Activated CD4-positive, alpha-beta T cell treated with anti-CD3 and anti-CD28 coated beads, Interleukin-2, amount 50 U/mL, for 24 hours (primary cell): Measurements from ENCODE around the gene BUB1.
A peak's percentile ranks its signal among the peaks of the same experiment; 100 is the strongest.
"Not testable (repeated sequence)": the region's sequence is repeated elsewhere in the genome, so short reads cannot be mapped to it uniquely, and the experiment has no call there.

ENCODE experiments used
- DNase-seq, 2 donors: peaks; one replicate each; pipeline ENCODE4 v3.0.0-alpha.2; 2020; ENCODE audit warnings: low read depth in 1 of 2, low spot score in 1 of 2

The BUB1 gene

DNA sequence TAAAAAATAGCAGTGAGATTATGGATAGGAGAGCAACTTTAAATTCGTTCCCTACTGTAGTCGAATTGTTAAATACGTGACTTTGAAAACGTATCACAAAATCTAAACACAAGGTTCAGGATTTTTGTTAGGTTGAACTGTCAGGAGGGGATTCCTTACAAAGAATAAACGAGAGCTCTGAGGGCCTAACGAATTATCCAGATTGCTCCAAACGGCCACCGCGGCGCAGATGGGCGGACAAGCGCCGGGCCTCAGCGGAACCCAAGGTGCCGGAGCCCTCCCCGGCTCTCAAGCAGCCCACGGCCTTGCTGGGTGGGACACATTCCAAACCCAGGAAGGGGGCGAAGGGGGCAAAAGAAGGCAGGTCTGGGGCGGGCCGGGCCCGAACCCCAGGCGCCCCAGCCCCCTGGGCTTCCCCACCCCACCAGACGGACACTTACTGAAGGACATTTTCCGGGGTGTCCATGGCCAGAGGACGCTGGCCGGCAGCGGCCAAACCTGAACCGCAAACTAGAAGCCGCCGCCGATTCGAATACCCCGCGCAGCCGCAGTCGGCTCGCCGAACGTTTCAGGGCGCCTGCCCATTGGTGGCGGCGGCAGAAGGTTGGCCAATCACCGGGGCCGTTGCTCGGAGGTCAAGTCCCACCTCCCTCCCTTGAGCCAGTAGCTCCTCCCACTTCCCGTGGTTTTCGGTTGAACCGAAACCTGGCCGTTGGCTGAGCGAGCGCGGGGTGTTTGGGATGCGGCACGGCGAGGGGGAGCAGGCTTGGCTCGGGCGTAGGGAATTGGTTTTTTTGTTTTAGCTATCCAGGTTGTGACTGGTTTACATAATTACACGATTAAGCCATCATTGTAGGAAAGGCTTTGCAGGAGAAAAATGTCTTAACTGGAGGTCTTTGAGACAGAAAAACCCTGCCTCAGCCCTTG lies at the start of gene BUB1:
TSS of gene BUB1 (minus strand) at position 534 of the 927 bp plus-strand sequence. CDS start at position 466, 68 bp downstream.
- DNase-seq: peak; percentile 88 to 94

GRCh38 chr2:110726285-110726684 lies 48.4 kb upstream of the BUB1 start:
- DNase-seq: no peak

DNA sequence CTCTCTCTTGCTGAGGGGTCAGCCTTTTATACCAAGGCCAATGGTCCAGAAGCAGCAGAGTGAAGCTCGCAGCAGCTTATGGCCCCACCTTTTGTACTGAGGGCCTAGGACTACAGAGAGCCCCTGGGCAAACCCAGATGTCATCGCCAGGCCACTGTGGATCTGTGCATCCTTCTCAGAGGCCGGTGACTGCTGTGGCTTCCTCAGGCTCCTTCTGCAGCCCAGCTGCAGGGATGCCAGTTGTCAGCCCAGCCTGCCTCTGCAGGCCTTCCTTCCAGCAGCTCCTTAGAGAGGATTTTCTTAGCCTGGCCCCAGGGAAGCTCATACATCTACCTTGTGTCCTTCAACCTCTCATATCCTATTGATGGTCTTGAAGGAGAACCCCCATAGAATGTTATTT lies 48.0 kb upstream of the BUB1 start:
- DNase-seq: no peak

- no peak for DNase-seq
Measured at GRCh38 chr2:110725370-110725769, 47.5 kb upstream of the BUB1 start.

DNA sequence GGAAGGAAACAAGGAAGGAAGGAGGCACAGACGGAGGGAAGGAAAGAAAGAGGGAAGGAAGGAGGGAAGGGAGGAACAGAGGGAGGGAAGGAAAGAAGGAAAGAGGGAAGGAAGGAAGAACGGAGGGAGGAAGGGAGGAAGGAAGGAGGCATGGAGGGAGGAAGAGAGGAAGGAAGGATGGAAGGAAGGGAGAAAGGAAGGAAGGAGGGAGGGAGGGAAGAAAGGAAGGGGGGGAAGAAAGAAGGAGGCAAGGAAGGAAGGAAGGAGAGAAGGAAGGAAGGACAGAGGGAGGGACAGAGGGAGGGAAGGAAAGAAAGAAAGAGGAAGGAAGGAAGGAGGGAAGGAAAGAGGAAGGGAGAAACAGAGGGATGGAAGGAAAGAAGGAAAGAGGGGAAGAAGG lies 47.0 kb upstream of the BUB1 start:
- no peak for DNase-seq

GRCh38 chr2:110720547-110720946 lies 42.7 kb upstream of the BUB1 start:
- DNase-seq: no peak

- no peak for DNase-seq
Measured at GRCh38 chr2:110718990-110719389, 41.1 kb upstream of the BUB1 start.

DNA sequence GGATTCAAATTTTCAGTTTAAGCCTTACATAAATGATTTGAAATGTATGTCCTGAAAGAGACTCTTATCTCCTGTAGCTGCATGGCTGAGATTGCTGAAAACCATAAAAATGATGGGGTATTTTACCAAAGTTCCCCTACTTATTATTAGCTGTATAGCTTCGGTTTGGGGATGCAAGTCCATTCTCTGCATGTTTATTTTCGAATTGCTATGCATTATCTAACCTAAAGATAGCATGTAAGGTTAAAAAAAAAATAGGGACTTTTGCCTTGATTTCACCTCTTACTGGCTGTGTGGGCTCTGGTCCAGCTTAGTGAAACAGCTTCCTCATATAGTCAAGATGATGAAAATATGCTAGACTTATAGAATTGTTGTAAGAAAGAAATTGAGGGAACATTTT lies 40.5 kb upstream of the BUB1 start:
- no peak for DNase-seq

DNA sequence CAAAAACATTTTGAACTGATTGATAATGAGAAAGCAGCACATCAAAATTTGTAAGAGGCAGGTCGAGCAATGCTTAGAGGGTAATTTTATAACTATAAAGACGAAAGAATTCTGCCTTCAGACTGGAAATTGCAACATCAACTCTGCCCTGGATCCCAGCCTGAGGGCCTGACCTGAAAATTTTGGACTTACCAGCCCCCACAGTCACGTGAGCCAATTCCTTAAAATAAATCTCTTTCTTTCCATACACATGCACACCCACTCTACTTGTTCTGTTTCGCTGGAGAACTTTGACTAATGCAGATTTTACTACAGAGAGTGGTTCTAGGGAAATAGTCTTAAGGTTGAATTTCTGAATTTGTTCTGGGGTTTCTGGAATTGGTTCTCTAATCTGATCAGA lies 39.9 kb upstream of the BUB1 start:
- DNase-seq: no peak

GRCh38 chr2:110716959-110717645 lies 39.2 kb upstream of the BUB1 start:
- DNase-seq: no peak

GRCh38 chr2:110714452-110715224 lies 36.8 kb upstream of the BUB1 start:
- DNase-seq: no peak

DNA sequence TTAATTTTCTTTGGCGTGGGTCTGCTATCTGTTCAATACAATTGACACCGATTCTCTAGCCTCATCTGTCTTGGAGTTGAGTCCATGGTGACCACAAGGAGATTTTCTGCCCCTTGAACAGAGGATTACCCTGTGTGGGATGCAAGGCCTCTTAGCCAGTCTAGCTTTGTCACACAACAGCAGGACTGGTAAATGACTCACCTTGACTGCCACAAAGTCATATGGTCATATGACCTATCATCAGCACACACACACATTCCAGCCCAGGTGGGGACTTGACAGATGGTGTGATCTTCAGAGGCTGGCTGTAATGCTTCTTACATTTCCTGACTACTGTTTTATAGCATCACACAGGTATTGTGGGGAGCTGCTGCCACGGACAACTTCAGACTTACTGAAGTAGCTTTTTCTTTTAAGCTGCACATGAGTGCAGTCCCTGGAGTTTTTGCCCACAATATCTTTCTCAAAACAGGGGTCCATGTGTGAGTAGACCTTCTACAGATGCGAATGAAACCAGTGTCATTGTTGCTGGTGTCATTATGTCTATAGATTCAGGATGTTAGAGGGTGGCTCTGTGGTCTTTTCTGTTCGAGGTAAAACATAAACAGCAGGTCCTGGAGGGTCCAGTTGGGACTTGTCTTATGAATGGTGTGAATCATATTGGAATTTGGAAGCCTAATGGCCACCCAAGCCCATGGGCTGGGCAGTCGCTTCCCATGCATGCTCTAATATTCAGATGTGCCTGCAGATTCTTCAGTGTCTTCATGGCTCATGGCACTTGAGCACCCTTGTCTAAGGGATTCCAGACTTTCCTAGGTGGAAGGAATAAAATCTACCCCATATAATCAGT lies 35.9 kb upstream of the BUB1 start:
- no peak for DNase-seq

GRCh38 chr2:110712737-110713136 lies 34.9 kb upstream of the BUB1 start:
- DNase-seq: no peak

GRCh38 chr2:110708455-110708854 lies 30.6 kb upstream of the BUB1 start:
- DNase-seq: no peak

GRCh38 chr2:110707386-110707965 lies 29.6 kb upstream of the BUB1 start:
- DNase-seq: no peak

- no peak for DNase-seq
Measured at GRCh38 chr2:110702514-110703380, 24.9 kb upstream of the BUB1 start.

DNA sequence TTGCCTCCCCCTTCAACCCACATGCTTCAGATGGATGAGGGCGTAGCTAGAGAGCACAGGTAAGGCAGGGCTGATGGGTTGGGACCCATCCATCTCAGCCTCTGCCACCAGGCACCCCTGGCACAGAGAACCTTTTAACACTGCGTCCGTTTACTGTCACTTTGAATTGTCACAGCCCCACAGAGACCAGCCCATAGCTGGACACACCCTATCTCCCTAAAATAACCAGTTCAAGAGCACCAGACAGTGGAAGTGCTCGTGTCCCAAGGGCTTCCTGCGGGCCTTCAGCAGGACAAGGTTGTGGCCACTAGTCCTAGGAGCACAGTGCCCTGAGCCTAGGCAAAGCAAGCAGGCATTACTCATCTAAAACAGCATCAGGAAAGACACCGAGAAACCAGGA lies 20.4 kb upstream of the BUB1 start:
- DNase-seq: not testable (repeated sequence)

DNA sequence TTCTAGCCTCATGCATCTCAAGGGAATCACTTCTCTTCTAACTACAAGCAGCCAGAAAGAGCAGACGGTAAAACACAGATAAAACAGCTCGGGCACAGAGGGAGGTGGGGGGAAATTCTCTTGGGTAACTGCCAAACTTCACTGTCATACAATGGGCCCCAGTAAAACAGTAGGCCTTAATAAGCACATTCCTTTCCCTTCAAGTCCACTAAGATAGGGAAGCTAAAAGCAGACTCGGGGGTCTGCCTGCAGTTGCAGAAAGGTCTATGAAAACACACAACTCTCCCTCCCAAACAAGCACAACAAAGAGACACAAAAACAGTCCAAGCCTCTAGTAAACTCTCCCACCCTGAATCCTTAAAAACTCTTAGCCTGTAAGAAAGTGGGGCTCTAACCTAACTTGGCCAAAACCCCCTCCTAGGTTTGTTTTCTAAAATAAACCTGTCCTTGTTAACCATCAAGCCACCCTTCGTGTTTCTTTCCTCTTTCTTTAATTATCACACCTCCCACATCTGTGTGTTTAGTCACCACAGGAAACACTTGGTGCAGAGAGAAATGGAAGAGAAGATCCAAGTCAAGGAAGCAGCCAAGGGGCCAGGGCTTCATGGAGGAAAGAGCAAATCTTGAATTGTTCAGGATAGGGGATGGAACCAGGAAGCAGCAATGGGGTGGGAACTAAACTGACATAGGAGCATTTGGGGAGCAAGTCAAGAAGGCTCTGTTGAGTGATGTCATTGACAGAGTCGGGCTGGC lies 17.5 kb upstream of the BUB1 start:
- DNase-seq: not testable (repeated sequence)
